B cell (primary cell): ENCODE results near the gene ZNF835. TPM values are rescaled to one million over a fixed set of nuclear protein-coding genes. Genes with fewer than 3 reads are reported as not detected.

ENCODE experiments used
- ATAC-seq: fragments of 200-7000 bp; cut with Tn5 transposase; one replicate; pipeline ENCODE4 v1.10.0; 2021; ENCODE audit warnings: low read depth, mild to moderate bottlenecking, moderate number of reproducible peaks, moderate library complexity
- CTCF ChIA-PET: fragments of 350-600 bp; sonication (Branson Sonifier 250); formaldehyde crosslinking; loops from one replicate; lab custom pipeline; 2021; ENCODE audit warnings: antibody characterized with exemption, inconsistent platforms; lab: Charles Lee
- POLR2A ChIA-PET: fragments of 350-600 bp; sonication (Branson Sonifier 250); formaldehyde crosslinking; loops from one replicate; lab custom pipeline; 2021; ENCODE audit warnings: antibody characterized with exemption; lab: Charles Lee
- DNase-seq: peaks from one replicate; pipeline ENCODE4 v3.0.0; 2013
- H2AFZ ChIP-seq: 2 replicates; pipeline ENCODE4 v1.6.1; 2012; ENCODE audit warnings: mild to moderate bottlenecking, low read depth, low read length; ENCODE audit not compliant: insufficient read depth, poor library complexity, severe bottlenecking
- H3K27ac ChIP-seq, 2 donors: 1 replicate in 1 of 2; 2 replicates in 1 of 2; pipeline ENCODE4 v1.5.1; 2012 to 2013; ENCODE audit warnings: low read length in 2 of 2, mild to moderate bottlenecking in 2 of 2, moderate library complexity in 1 of 2
- H3K27me3 ChIP-seq, 4 experiments: fragments of 200-600 bp in 1 of 4; sonication (generic) in 1 of 4; replicated peaks in 1 of 4; 1 replicate in 2 of 4; 2 replicates in 2 of 4; pipeline versions ENCODE4 v1.6.1 to v1.7.0; 2013 to 2016; ENCODE audit warnings: low read length in 3 of 4, mild to moderate bottlenecking in 2 of 4, mixed read lengths in 1 of 4, moderate library complexity in 1 of 4; ENCODE audit not compliant: insufficient read depth in 4 of 4, control insufficient read depth in 3 of 4; ENCODE audit errors: control extremely low read depth in 1 of 4
- H3K36me3 ChIP-seq, 2 experiments: replicated peaks in 1 of 2; 1 replicate in 1 of 2; 2 replicates in 1 of 2; pipeline versions ENCODE4 v1.6.1 to v1.7.1; 2013; ENCODE audit warnings: low read length in 1 of 2; ENCODE audit not compliant: insufficient read depth in 2 of 2, control insufficient read depth in 1 of 2; ENCODE audit errors: control extremely low read depth in 1 of 2, extremely low read depth in 1 of 2
- H3K4me1 ChIP-seq, 2 donors: fragments of 200-600 bp in 1 of 2; sonication (generic) in 1 of 2; 1 replicate in 1 of 2; 2 replicates in 1 of 2; pipeline versions ENCODE4 v1.5.1 to v1.6.1; 2013 to 2017; ENCODE audit warnings: low read length in 2 of 2; ENCODE audit not compliant: control insufficient read depth in 2 of 2, insufficient read depth in 2 of 2
- H3K4me2 ChIP-seq: replicated peaks from 2 replicates; pipeline ENCODE3; 2012; ENCODE audit warnings: mild to moderate bottlenecking, low read depth, low read length; ENCODE audit not compliant: poor library complexity, severe bottlenecking
- H3K4me3 ChIP-seq, 5 experiments: fragments of 200-600 bp in 1 of 5; sonication (generic) in 1 of 5; 1 replicate in 3 of 5; 2 replicates in 2 of 5; pipeline versions ENCODE4 v1.5.1 to v1.7.0; 2011 to 2016; ENCODE audit warnings: low read length in 4 of 5, mild to moderate bottlenecking in 4 of 5, low read depth in 2 of 5, control low read depth in 1 of 5, moderate library complexity in 1 of 5; ENCODE audit not compliant: insufficient read depth in 1 of 5; ENCODE audit errors: control extremely low read depth in 1 of 5, extremely low read depth in 1 of 5
- H3K79me2 ChIP-seq: fragments of 200-600 bp; sonication (generic); one replicate; pipeline ENCODE4 v1.6.0; 2016; ENCODE audit warnings: low read length; ENCODE audit not compliant: control insufficient read depth, insufficient read depth
- H3K9ac ChIP-seq: fragments of 200-600 bp; sonication (generic); 2 replicates; pipeline ENCODE4 v1.6.1; 2017; ENCODE audit warnings: mild to moderate bottlenecking, low read length, moderate library complexity
- H3K9me3 ChIP-seq, 3 donors: one replicate each; pipeline versions ENCODE4 v1.6.1 to v1.7.1; 2013; ENCODE audit warnings: low read length in 2 of 3; ENCODE audit not compliant: control insufficient read depth in 2 of 3, insufficient read depth in 1 of 3; ENCODE audit errors: control extremely low read depth in 1 of 3
- H4K20me1 ChIP-seq: 2 replicates; pipeline ENCODE4 v1.6.0; 2012; ENCODE audit warnings: mild to moderate bottlenecking, low read length; ENCODE audit not compliant: insufficient read depth, control insufficient read depth, poor library complexity, severe bottlenecking
- H3K27ac Mint-ChIP-seq: one replicate; pipeline ENCODE4 v1.8.0; 2021; ENCODE audit warnings: mixed read lengths
- H3K27me3 Mint-ChIP-seq: one replicate; pipeline ENCODE4 v1.8.0; 2021; ENCODE audit warnings: mixed read lengths
- H3K4me1 Mint-ChIP-seq: one replicate; pipeline ENCODE4 v1.8.0; 2021; ENCODE audit warnings: mixed read lengths
- H3K4me3 Mint-ChIP-seq: one replicate; pipeline ENCODE4 v1.8.0; 2021; ENCODE audit warnings: mixed read lengths
- H3K9me3 Mint-ChIP-seq: one replicate; pipeline ENCODE4 v1.8.0; 2022; ENCODE audit warnings: mixed read lengths; ENCODE audit not compliant: insufficient read depth
- EZH2 ChIP-seq: IDR thresholded peaks from 2 replicates; pipeline ENCODE4 v1.6.1; 2012; ENCODE audit warnings: borderline replicate concordance, low read depth, mild to moderate bottlenecking, moderate library complexity, low read length; ENCODE audit not compliant: insufficient read depth, poor library complexity, severe bottlenecking
- WGBS: methylation state at CpG from one replicate; pipeline ENCODE4 v1.1.5; 2013; ENCODE audit warnings: missing lambda C conversion rate; ENCODE audit not compliant: insufficient coverage; 5-methylcytosine and 5-hydroxymethylcytosine counted together
- intact Hi-C: fragments of 100-400 bp; cut with micrococcal nuclease; formaldehyde crosslinking; loops from one replicate; pipeline ENCODE4 v1.10.0; 2022
- polyA plus RNA-seq: library from polyadenylated mRNA; depleted of rRNA; stranded (reverse); fragments of >200 nt; gene quantifications from 2 replicates; pipeline ENCODE4 v1.2.3, GENCODE V29; 2012
- total RNA-seq, 2 donors: library from RNA; stranded (reverse); fragments of 120-200 nt in 1 of 2; gene quantifications; 1 replicate in 1 of 2; 2 replicates in 1 of 2; pipeline versions ENCODE4 v1.2.3 to v1.2.4, GENCODE V29; 2013 to 2022
- TF ChIP-seq, protein P1 (sequence below): fragments of 200-600 bp; IDR thresholded peaks from one replicate; pipeline ENCODE4 v1.8.0; 2022; ENCODE audit warnings: antibody characterized with exemption, mild to moderate bottlenecking

Gene ZNF835
- total and polyA plus RNA-seq, 2 donors (not counting 1 experiment from before 2014, with no cell fraction given): 4.3 to 7.0 TPM

DNA sequence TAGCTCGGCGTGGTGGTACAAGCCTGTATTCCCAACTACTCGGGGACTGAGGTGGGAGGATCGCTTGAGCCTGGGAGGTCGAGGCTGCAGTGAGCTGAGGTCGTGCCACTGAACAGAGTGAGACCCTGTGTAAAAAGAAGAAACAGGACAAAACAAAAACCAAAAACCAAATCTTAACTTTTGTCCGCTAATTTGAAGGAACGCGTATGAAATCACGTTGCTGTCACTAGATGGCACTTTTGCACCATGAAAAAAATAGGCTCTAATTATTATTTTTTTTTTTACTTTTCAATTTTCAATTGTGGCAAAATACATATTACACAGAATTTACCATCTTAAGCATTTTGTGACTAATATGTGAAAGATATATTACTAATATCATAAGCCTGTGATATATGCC, 17.6 kb upstream of the ZNF835 start:
- Histone ChIP-seq H3K27me3 (no peaks in the 10 kb centered on the region), H3K4me2 (no peak overlapping the region), H3K79me2 (no peaks in the 10 kb centered on the region), H3K4me1 (no peaks in the 10 kb centered on the region), H3K4me3 (no peak overlapping the region), H4K20me1 (no peaks in the 10 kb centered on the region), H2AFZ (no peak overlapping the region), H3K9me3 (peaks cover 0 to 27% (median 3%) of the 10 kb centered on the region in 3 donors), H3K9ac (no peak overlapping the region), H3K36me3 (no peaks in the 10 kb centered on the region), H3K27ac (no peak overlapping the region)
- intact Hi-C loops: no loop called here
- Mint-ChIP-seq H3K4me1 (no peaks in the 10 kb centered on the region), H3K9me3 (peaks cover 11% of the 10 kb centered on the region), H3K4me3 (no peak overlapping the region), H3K27ac (no peak overlapping the region), H3K27me3 (no peaks in the 10 kb centered on the region)
- ChIA-PET POLR2A (no interaction called here), CTCF (no interaction called here)
- ATAC-seq (no peak), DNase-seq (no peak)
- WGBS: 83% methylated on average over 4 of the region's 10 CpGs
- TF ChIP-seq, protein P1, sequence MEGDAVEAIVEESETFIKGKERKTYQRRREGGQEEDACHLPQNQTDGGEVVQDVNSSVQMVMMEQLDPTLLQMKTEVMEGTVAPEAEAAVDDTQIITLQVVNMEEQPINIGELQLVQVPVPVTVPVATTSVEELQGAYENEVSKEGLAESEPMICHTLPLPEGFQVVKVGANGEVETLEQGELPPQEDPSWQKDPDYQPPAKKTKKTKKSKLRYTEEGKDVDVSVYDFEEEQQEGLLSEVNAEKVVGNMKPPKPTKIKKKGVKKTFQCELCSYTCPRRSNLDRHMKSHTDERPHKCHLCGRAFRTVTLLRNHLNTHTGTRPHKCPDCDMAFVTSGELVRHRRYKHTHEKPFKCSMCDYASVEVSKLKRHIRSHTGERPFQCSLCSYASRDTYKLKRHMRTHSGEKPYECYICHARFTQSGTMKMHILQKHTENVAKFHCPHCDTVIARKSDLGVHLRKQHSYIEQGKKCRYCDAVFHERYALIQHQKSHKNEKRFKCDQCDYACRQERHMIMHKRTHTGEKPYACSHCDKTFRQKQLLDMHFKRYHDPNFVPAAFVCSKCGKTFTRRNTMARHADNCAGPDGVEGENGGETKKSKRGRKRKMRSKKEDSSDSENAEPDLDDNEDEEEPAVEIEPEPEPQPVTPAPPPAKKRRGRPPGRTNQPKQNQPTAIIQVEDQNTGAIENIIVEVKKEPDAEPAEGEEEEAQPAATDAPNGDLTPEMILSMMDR: no peak
- no peak for TF ChIP-seq EZH2

DNA sequence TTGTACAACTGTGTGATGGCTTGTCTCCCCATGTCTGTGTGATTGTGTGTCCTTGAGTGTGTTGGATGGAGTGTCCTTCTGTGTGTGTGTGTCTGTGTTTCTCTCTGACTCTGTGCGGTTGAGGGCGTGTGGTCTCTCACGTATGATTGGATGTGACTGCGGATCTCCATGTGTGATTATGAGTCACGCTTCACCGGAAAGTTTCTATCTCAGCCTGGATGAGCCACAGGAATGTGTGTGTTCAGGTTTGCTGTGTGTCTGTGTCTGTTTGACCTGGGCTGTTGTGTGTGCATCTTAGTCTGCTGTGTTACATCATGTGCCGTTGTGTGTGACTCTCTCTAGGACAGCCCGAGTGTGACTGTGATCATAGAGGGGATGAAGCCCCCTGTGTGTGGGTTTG, 15.5 kb upstream of the ZNF835 start:
- no peak overlapping the region for H2AFZ ChIP-seq
- 91% methylated on average over 8 of the region's 8 CpGs for WGBS
- DNase-seq: no peak
- TF ChIP-seq, protein P1: no peak
- no peak for TF ChIP-seq EZH2
- no peak overlapping the region for H3K9ac ChIP-seq
- H3K36me3 ChIP-seq: no peaks in the 10 kb centered on the region
- no peaks in the 10 kb centered on the region for H3K27me3 ChIP-seq
- POLR2A ChIA-PET: no interaction called here
- intact Hi-C loops: no loop called here
- H3K9me3 Mint-ChIP-seq: peaks cover 6% of the 10 kb centered on the region
- H3K4me3 Mint-ChIP-seq: no peak overlapping the region
- H4K20me1 ChIP-seq: no peaks in the 10 kb centered on the region
- H3K4me2 ChIP-seq: no peak overlapping the region
- no peaks in the 10 kb centered on the region for H3K27me3 Mint-ChIP-seq
- no peaks in the 10 kb centered on the region for H3K79me2 ChIP-seq
- no peak overlapping the region for H3K4me3 ChIP-seq
- H3K27ac Mint-ChIP-seq: no peak overlapping the region
- ATAC-seq: no peak
- H3K27ac ChIP-seq: no peak overlapping the region
- H3K4me1 Mint-ChIP-seq: no peaks in the 10 kb centered on the region
- H3K4me1 ChIP-seq: no peaks in the 10 kb centered on the region
- CTCF ChIA-PET: no interaction called here
- peaks cover 0 to 28% (median 3%) of the 10 kb centered on the region in 3 donors for H3K9me3 ChIP-seq
